ENCODE measurements around the gene VPS13D.
"Not testable (repeated sequence)": the region's sequence is repeated elsewhere in the genome, so short reads cannot be mapped to it uniquely, and the experiment has no call there.

Gene VPS13D

GRCh38 chr1:12515234-12515633, 285.4 kb downstream of the VPS13D start:
- DNase-seq (ENCODE audit: low spot score): no peak

- DNase-seq (ENCODE audit: low spot score): no peak
These were observed 286.9 kb downstream of the VPS13D start for GRCh38 chr1:12516741-12517140.

DNA sequence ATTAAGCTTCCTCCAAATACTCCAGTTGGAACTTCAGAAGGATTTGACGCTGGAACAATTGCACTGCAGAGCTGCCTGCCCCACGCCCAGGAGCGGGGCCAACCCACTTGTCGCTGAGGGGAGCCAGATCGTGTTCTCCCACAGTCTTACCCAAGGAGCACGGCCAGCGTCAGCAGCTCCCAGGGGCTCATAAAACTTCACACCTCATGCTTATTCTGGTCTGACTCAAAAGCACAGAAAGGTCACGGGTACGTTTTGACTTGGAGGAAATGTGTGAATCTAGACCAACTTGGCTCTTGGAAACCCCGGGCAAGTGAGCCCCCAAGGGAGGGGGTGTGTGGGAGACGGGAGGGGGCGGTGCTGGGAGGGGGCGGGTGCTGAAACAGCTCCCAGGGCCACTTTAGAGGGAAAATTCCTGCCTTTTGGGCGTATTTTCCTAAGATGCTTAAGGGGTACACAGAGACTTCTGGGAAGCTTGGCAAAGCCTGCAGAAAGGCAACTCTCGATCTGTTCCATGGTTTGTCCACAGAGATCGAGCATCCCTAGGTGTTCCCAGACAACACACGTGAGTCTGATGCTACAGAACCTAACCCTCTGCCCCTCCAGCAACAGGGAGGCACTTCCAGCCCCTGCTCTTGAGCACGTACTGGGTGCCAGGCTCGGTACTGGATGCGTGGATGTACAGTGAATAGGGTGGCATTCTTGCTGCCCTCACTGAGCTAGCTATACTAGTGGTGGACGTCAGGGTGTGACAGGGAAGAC, 289.3 kb downstream of the VPS13D start:
- no peak for DNase-seq (ENCODE audit: low spot score)

DNA sequence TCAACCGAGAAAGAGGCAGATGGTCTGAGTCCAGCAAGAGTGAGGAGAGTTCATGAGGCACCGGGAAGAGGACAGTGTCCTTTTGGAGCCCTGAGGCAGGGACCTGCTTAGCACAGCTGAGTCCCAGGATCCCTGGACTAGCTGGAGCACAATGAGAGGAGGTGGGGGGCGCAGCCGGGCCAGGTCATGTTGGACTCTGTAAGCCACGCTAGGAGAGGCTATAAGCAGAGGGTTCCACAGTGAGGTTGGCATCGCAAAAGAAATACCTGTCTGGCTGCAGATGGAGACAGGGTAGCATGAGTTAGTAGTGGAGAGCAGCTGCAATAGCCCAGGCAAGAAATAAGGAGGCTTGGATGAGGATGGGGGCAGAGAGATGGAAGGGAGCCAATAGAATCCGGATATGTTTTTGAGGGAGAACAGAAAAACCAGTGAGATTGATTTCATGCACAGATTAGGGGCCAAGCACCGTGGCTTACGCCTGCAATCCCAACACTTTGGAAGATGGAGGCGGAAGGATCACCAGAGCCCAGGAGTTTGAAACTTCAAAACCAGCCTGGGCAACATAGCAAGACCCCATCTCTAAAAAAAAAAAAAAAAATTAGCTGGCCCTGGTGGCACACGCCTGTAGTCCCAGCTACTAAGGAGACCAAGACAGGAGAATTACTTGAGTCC, 290.0 kb downstream of the VPS13D start:
- DNase-seq (ENCODE audit: low spot score): no peak

- no peak for DNase-seq (ENCODE audit: low spot score)
These were observed 291.3 kb downstream of the VPS13D start for GRCh38 chr1:12521096-12521495.

DNA sequence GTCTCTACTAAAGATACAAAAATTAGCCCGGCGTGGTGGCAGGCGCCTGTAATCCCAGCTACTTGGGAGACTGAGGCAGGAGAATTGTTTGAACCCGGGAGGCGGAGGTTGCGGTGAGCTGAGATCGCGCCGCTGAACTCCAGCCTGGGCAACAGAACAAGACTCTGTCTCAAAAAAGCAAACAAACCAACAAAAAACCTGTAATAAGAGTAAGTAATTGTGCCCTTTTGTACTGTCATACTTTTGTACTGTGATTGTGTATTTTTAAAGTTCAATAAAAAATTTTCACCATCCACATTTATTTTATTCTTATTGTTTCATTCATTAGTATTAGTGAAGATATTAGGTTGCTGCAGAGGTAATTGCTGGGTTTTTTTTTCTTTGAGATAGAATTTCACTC, 292.9 kb downstream of the VPS13D start:
- not testable (repeated sequence) for DNase-seq (ENCODE audit: low spot score)

DNA sequence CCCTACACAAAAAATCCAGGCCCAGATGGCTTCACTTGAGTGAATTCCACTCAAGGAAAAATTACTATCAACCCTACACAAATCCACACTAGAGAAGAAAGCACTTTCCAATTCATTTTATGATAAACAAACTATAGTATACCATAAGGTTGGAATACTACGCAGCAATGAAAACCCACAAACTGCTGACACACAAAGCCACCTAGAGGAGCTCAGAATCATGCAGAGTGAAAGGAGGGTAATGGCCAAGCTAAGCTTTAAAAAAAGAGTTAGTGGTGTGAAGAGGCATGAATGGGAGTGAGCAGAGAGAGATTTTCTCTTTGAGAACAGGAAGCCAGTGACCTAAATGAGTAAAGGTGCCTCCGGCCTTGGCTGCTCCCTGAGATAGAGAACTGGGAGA, 294.4 kb downstream of the VPS13D start:
- no peak for DNase-seq (ENCODE audit: low spot score)

GRCh38 chr1:12525311-12526181, 295.7 kb downstream of the VPS13D start:
- DNase-seq (ENCODE audit: low spot score): no peak

- no peak for DNase-seq (ENCODE audit: low spot score)
These were observed 297.7 kb downstream of the VPS13D start for GRCh38 chr1:12527564-12527963.

DNA sequence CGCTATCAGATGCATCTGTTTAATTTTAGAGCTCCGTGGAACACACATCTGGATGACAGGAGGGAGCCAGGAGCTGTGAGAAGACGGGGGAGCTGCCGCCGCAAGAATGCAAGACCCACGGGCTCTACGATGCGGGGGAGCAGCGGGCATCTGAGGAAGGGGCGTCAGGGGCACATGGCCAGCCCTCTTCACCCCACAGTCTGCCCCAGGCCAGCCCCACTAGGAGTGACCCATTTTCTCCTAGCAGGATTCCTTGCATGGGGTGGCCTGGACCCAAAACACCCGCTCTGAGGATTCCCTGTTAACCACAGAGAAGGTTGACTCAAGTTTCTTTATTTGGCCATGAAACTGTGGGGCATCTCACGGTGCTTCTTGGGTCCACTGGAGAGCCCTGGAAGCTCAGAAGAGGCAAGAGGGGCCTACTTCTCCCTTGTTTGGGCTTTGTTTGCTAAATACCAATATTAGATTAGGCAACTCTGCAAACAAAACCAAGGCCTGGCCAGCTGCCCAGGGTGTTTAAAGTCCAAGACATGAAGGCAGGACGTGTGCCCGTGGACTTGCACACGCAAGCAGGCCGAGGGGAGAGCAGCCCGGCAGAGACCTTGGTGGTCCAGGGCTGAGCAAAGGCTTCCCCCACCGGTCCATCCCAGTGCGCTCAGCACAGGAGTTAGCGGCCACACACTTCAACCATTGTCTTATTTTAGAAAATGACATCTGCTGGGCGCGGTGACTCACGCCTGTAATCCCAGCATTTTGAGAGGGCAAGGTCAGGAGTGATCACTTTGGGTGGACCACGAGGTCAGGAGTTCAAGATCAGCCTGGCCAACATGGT, 298.4 kb downstream of the VPS13D start:
- DNase-seq (ENCODE audit: low spot score): no peak

DNA sequence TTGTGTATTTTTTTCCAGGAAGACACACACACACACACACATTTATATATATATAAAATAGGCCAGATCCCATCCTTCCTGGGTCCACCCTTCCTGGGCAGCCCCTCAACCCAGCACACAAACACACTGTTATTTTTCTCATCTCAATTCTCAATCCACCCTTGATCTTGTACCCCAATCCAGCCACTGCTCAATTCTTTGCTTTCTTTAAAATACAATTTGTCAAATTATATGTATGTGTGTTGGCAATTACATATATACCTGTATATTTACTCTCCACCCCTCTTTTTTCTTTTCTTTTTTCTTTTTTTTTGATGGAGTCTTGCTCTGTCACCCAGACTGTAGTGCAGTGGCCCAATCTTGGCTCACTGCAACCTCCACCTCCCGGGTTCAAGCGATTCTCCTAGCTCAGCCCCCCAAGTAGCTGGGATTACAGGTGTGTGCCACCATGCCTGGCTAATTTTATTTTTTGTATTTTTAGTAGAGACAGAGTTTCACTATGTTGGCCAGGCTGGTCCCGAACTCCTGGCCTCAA, 299.9 kb downstream of the VPS13D start:
- DNase-seq (ENCODE audit: low spot score): no peak

DNA sequence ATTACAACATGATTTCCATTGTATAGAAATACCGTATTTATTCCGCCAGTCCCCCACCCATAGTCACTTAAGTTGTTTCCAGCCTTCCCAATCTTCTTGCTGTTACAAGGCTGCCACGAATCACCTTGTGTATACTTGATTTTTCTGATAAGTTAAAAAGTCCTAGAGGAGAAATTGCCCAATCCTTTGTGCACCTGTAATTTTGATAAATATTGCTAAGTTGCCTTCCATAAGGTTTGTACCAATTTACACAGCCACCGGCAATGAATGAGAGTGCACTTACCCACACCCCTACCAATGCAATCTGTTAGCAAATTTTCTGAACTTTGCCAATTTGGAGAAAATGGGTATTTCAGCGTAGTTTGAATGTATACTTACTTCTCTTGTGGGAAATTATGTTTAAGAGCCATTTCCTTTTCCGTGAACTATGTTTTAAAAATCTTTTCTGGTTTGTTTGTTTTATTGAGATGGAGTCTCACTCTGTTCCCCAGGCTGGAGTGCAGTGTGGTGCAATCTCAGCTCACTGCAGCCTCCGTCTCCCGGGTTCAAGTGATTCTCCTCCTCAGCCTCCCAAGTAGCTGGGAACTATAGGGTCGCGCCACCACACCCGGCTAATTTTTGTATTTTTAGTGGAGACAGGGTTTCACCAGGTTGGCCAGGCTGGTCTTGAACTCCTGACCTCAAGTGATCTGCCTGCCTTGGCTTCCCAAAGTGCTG, 300.8 kb downstream of the VPS13D start:
- DNase-seq (ENCODE audit: low spot score): no peak

GRCh38 chr1:12531179-12531499, 301.3 kb downstream of the VPS13D start:
- DNase-seq (ENCODE audit: low spot score): no peak

GRCh38 chr1:12532405-12533315, 302.8 kb downstream of the VPS13D start:
- DNase-seq (ENCODE audit: low spot score): no peak

DNA sequence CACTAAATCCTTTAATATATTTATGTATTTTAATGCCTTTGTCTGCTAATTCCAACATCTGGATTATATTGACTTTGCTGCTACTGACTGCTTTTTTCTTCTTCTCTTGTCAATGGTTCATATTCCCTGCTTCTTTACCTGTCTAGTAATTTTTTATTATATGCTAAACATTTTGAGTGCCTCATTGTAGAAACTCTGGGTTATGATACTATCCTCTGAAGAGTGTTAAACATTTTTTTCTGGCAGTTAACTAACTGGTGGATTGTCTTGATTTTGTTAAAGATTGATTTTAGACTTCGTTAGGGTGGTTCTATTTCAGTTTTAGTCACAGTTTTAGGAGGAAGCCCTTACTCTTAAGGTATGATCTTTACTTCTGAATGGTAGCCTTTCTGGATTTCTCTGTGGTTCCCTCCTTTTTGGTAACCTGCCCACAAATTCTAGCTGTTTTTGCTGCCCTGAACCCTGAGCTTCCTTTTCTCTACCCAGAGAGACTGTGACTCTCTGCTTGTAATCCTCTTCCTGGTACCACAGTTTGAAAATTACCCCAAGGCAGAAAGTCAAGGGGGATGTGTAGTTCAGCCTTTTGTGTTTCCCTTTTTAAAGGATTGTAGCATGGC, 306.3 kb downstream of the VPS13D start:
- DNase-seq (ENCODE audit: low spot score): no peak

- no peak for DNase-seq (ENCODE audit: low spot score)
These were observed 307.5 kb downstream of the VPS13D start for GRCh38 chr1:12537294-12537693.

GRCh38 chr1:12537906-12538461, 308.2 kb downstream of the VPS13D start:
- DNase-seq (ENCODE audit: low spot score): no peak

GRCh38 chr1:12538536-12538935, 308.7 kb downstream of the VPS13D start:
- DNase-seq (ENCODE audit: low spot score): not testable (repeated sequence)

DNA sequence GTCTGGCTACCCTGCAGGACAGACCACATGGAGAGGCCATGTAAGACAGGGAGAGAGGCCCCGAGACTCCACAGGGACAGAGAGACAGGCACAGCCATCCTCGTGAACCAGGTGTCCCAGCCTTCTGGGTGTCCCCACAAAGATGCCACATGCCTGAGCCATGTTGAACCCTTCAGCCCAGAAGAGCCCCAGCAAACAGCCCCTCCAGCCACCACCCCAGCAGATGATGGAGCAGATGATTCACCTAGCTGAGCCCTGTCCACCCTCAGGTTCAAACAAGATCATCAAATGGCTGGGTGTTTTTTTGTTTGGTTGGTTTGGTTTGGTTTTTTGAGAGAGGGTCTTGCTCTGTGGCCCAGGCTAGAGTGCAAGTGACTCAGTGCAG, 309.5 kb downstream of the VPS13D start:
- DNase-seq (ENCODE audit: low spot score): no peak
